Activated T-helper 1 cell treated with anti-CD3 and anti-CD28 coated beads, Interleukin-12 subunit alpha, Interleukin-12 subunit beta, Interleukin-2, Interleukin-4 antibody, amounts not matched to agents 30 ng/mL and 10 ng/mL and 1 ng/mL, durations not matched to agents 14 hours and 24 hours and 36 hours (primary cell): Measurements from ENCODE around the gene ARHGEF12. TPM values are rescaled to one million over a fixed set of nuclear protein-coding genes. Genes with fewer than 3 reads are reported as not detected.

Experiments
- DNase-seq: peaks from one replicate; pipeline ENCODE4 v3.0.0; 2021; ENCODE audit warnings: low spot score
- H3K27ac Mint-ChIP-seq: one replicate; pipeline ENCODE4 v1.8.0; 2021; ENCODE audit warnings: mild to moderate bottlenecking, mixed read lengths
- H3K27me3 Mint-ChIP-seq: one replicate; pipeline ENCODE4 v1.8.0; 2022; ENCODE audit warnings: mild to moderate bottlenecking, moderate library complexity, mixed read lengths; ENCODE audit not compliant: insufficient read depth
- H3K36me3 Mint-ChIP-seq: one replicate; pipeline ENCODE4 v1.8.0; 2021; ENCODE audit warnings: low read depth, mixed read lengths
- H3K4me1 Mint-ChIP-seq: one replicate; pipeline ENCODE4 v1.8.0; 2021; ENCODE audit warnings: low read depth, mixed read lengths
- H3K4me3 Mint-ChIP-seq: one replicate; pipeline ENCODE4 v1.8.0; 2021; ENCODE audit warnings: mild to moderate bottlenecking, moderate library complexity, mixed read lengths
- H3K9me3 Mint-ChIP-seq: one replicate; pipeline ENCODE4 v1.8.0; 2021; ENCODE audit warnings: mixed read lengths
- intact Hi-C: fragments of 100-400 bp; cut with micrococcal nuclease; formaldehyde crosslinking; loops from one replicate; pipeline ENCODE4 v1.15.1; 2024
- total RNA-seq: library from RNA; stranded (reverse); gene quantifications from 2 replicates; pipeline ENCODE4 v1.2.3, GENCODE V29; 2022

ARHGEF12 gene
- total RNA-seq, 1 donor from 2014 or later, result 26.0 TPM

- no peak for DNase-seq
- H3K9me3 Mint-ChIP-seq, result peaks cover 6% of the 10 kb centered on the region
- intact Hi-C loops, result loop anchor here (5.0 to 10.0 kb wide), 4 partner anchors 611 to 954 kb away; partner anchors contain the start of genes NECTIN1 and SC5D
- H3K4me3 Mint-ChIP-seq, result peak overlapping the region; percentile 96
- peaks cover 60% of the 10 kb centered on the region for H3K27me3 Mint-ChIP-seq
- H3K27ac Mint-ChIP-seq, result no peak overlapping the region
- peaks cover 50% of the 10 kb centered on the region for H3K4me1 Mint-ChIP-seq
- peaks cover 8% of the 10 kb centered on the region for H3K36me3 Mint-ChIP-seq
Measured at GRCh38 chr11:120338107-120338933, 2.1 kb downstream of the ARHGEF12 start.

GRCh38 chr11:120339394-120339890 lies 3.2 kb downstream of the ARHGEF12 start:
- H3K4me3 Mint-ChIP-seq, result peak overlapping the region; percentile 19
- peaks cover 60% of the 10 kb centered on the region for H3K27me3 Mint-ChIP-seq
- H3K36me3 Mint-ChIP-seq, result peaks cover 8% of the 10 kb centered on the region
- no peak overlapping the region for H3K27ac Mint-ChIP-seq
- peaks cover 6% of the 10 kb centered on the region for H3K9me3 Mint-ChIP-seq
- intact Hi-C loops, result loop anchor here (5.0 to 10.0 kb wide), 4 partner anchors 612 to 953 kb away; partner anchors contain the start of genes NECTIN1 and SC5D
- peaks cover 60% of the 10 kb centered on the region for H3K4me1 Mint-ChIP-seq
- no peak for DNase-seq

DNA sequence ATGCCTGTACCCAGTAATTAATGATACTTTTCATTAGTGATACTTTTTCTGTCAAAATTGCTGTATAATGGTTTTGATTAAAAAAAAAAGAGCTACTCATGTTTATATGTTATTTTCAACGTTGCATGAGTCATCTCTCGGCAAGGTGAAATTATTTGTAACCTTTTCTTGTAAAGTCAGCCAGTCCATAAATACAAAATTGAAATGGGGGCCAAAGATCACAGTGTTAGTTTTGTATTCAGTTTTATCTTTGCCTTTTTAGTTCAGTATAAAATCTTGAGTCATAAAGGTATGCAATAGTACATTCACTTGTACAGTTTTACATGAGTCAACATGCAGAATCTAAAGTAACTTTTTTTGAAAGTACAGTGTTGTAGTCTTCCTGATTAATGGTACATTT lies 4.3 kb downstream of the ARHGEF12 start:
- H3K27me3 Mint-ChIP-seq, result peaks cover 55% of the 10 kb centered on the region
- H3K9me3 Mint-ChIP-seq, result peaks cover 6% of the 10 kb centered on the region
- no peak for DNase-seq
- H3K27ac Mint-ChIP-seq, result no peak overlapping the region
- intact Hi-C loops, result loop anchor here (10.0 kb wide), 1 partner anchor 694 kb away; no protein-coding TSS in a partner anchor
- H3K4me3 Mint-ChIP-seq, result no peak overlapping the region
- H3K36me3 Mint-ChIP-seq, result peaks cover 8% of the 10 kb centered on the region
- H3K4me1 Mint-ChIP-seq, result peaks cover 62% of the 10 kb centered on the region

- intact Hi-C loops, result loop anchor here (10.0 kb wide), 1 partner anchor 693 kb away; no protein-coding TSS in a partner anchor
- peaks cover 8% of the 10 kb centered on the region for H3K36me3 Mint-ChIP-seq
- H3K27ac Mint-ChIP-seq, result no peak overlapping the region
- H3K4me3 Mint-ChIP-seq, result no peak overlapping the region
- peaks cover 63% of the 10 kb centered on the region for H3K4me1 Mint-ChIP-seq
- DNase-seq, result no peak
- peaks cover 64% of the 10 kb centered on the region for H3K27me3 Mint-ChIP-seq
- peaks cover 6% of the 10 kb centered on the region for H3K9me3 Mint-ChIP-seq
Measured at GRCh38 chr11:120342226-120342625, 6.0 kb downstream of the ARHGEF12 start.

DNA sequence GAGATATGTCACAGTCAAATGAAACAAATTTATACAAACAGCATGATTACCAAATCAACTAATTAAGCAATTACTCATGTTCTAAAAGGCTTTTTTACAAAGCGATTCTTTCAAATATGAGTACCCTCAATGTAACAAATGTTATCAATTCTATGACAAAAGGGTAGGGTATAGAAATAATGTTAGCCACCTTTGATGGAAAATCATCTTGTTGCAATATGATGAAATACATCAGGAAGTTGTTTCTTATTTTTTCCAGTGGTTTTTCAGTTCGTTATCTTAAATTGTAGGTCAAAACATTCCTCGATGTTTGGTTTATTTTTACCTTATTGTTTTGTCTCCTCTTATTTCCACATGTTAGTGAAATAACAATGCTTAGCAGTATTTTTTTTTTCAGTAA lies 6.5 kb downstream of the ARHGEF12 start:
- no peak overlapping the region for H3K27ac Mint-ChIP-seq
- DNase-seq, result no peak
- H3K9me3 Mint-ChIP-seq, result peaks cover 6% of the 10 kb centered on the region
- intact Hi-C loops, result loop anchor here (10.0 kb wide), 1 partner anchor 692 kb away; no protein-coding TSS in a partner anchor
- H3K36me3 Mint-ChIP-seq, result peaks cover 6% of the 10 kb centered on the region
- H3K4me3 Mint-ChIP-seq, result no peak overlapping the region
- H3K4me1 Mint-ChIP-seq, result peaks cover 60% of the 10 kb centered on the region
- H3K27me3 Mint-ChIP-seq, result peaks cover 64% of the 10 kb centered on the region

DNA sequence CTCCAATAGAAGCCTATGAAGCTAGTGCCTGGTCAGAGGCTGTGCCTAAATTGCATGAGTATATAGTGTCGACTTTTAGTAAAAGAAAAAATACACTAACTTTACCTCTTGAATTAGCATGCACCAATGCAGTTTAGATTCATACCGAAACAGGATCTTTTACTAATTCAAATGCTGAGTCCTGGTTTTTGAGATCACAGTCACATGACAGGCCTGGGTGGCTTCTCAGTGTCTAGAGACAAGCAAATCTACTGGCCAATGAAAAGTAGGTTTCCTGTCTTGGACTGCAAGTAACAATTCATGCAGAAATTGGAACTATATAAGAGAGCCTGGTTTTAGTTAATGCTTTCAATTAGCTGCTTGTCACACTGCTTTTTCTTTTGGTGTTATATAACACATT lies 7.2 kb downstream of the ARHGEF12 start:
- Mint-ChIP-seq H3K9me3 (peaks cover 6% of the 10 kb centered on the region), H3K4me3 (no peak overlapping the region), H3K27ac (no peak overlapping the region), H3K36me3 (peaks cover 6% of the 10 kb centered on the region), H3K27me3 (peaks cover 63% of the 10 kb centered on the region), H3K4me1 (peaks cover 55% of the 10 kb centered on the region)
- intact Hi-C loops, result loop anchor here (10.0 kb wide), 1 partner anchor 691 kb away; no protein-coding TSS in a partner anchor
- DNase-seq, result no peak

- peaks cover 60% of the 10 kb centered on the region for H3K27me3 Mint-ChIP-seq
- peaks cover 6% of the 10 kb centered on the region for H3K36me3 Mint-ChIP-seq
- intact Hi-C loops, result loop anchor here (1.0 to 10.0 kb wide), 3 partner anchors 8 to 690 kb away; partner anchors contain the start of gene ARHGEF12
- DNase-seq, result peak; percentile 71
- peaks cover 6% of the 10 kb centered on the region for H3K9me3 Mint-ChIP-seq
- H3K4me1 Mint-ChIP-seq, result peaks cover 51% of the 10 kb centered on the region
- H3K27ac Mint-ChIP-seq, result peak overlapping the region; percentile 81
- H3K4me3 Mint-ChIP-seq, result peak overlapping the region; percentile 74
Measured at GRCh38 chr11:120344302-120345004, 8.2 kb downstream of the ARHGEF12 start.

- peaks cover 4% of the 10 kb centered on the region for H3K36me3 Mint-ChIP-seq
- DNase-seq, result no peak
- intact Hi-C loops, result loop anchor here (10.0 kb wide), 1 partner anchor 689 kb away; no protein-coding TSS in a partner anchor
- H3K9me3 Mint-ChIP-seq, result peaks cover 6% of the 10 kb centered on the region
- peaks cover 42% of the 10 kb centered on the region for H3K4me1 Mint-ChIP-seq
- H3K27me3 Mint-ChIP-seq, result peaks cover 57% of the 10 kb centered on the region
- no peak overlapping the region for H3K4me3 Mint-ChIP-seq
- no peak overlapping the region for H3K27ac Mint-ChIP-seq
Measured at GRCh38 chr11:120346233-120346632, 10.0 kb downstream of the ARHGEF12 start.

GRCh38 chr11:120350637-120351036 lies 14.4 kb downstream of the ARHGEF12 start:
- peaks cover 56% of the 10 kb centered on the region for H3K27me3 Mint-ChIP-seq

DNA sequence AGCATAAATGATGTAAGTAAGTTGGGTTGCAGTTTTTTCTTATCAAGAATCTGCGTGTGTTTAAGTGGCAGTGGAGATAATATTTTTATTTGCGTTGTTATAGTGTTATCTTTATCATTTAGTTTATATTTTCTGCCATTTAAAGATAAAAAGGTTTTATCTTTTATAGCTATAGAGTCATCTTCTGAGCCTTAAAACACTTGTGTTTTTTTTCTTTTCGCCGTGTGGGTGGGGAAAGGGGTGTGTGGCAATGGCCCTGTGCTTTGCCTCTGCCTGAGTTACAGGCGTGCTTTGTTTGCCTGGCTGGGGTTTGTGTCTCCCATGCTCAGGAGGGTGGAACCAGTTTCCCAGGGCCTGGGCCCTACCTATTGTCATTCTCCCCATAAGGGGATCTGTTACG lies 16.2 kb downstream of the ARHGEF12 start:
- DNase-seq, result no peak
- peaks cover 50% of the 10 kb centered on the region for H3K27me3 Mint-ChIP-seq
- intact Hi-C loops, result no loop called here
- H3K27ac Mint-ChIP-seq, result no peak overlapping the region
- no peaks in the 10 kb centered on the region for H3K36me3 Mint-ChIP-seq
- peaks cover 5% of the 10 kb centered on the region for H3K4me1 Mint-ChIP-seq
- no peak overlapping the region for H3K4me3 Mint-ChIP-seq
- H3K9me3 Mint-ChIP-seq, result no peaks in the 10 kb centered on the region

More at GRCh38 chr11:120350637-120351036, 14.4 kb downstream of the ARHGEF12 start:
- H3K36me3 Mint-ChIP-seq, result no peaks in the 10 kb centered on the region
- intact Hi-C loops, result no loop called here
- H3K4me1 Mint-ChIP-seq, result peaks cover 13% of the 10 kb centered on the region
- no peak overlapping the region for H3K4me3 Mint-ChIP-seq
- no peak overlapping the region for H3K27ac Mint-ChIP-seq
- no peaks in the 10 kb centered on the region for H3K9me3 Mint-ChIP-seq
- DNase-seq, result no peak

DNA sequence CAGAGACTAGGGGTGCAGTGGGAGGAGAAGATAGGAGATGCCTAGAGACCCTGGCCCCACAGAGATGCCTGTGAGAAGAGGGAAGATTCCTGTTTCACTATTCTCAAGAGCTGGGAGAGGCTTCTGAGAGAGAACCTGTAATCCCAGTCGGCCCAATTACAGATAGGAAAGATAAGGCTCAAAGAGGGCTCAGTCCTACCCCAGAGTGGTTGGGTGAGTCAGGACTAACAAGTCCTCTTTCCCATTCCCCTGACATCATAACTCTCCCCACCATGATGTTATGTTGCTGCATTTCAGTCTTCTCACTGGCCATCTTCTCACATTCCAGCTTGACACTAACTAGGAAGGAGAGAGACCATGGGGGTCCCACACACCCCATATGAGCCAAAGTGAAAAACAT lies 17.9 kb downstream of the ARHGEF12 start:
- H3K27me3 Mint-ChIP-seq, result peaks cover 44% of the 10 kb centered on the region
- no peak overlapping the region for H3K4me3 Mint-ChIP-seq
- no peaks in the 10 kb centered on the region for H3K36me3 Mint-ChIP-seq
- no peak for DNase-seq
- H3K9me3 Mint-ChIP-seq, result no peaks in the 10 kb centered on the region
- H3K27ac Mint-ChIP-seq, result no peak overlapping the region
- peaks cover 5% of the 10 kb centered on the region for H3K4me1 Mint-ChIP-seq
- intact Hi-C loops, result no loop called here

DNA sequence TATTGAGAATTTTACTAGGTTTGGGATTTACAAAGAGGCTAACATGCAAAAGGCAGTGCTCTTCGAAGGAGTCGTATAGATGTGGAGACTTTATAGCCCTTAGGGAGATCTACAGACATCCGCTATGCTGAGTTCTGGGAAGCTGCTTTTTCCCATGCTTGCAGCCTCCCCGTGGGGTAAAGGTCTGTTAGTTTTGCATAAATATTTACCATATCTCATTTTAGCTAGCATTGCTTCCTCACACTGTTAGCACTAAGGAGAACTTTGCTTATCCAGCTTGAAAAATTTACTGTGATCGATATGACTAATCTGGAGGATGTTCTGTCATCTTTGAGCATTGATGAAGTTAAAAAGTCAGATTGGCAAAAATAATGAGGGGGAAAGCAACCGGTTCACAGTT lies 18.6 kb downstream of the ARHGEF12 start:
- H3K27ac Mint-ChIP-seq, result no peak overlapping the region
- no peak overlapping the region for H3K4me3 Mint-ChIP-seq
- H3K4me1 Mint-ChIP-seq, result peaks cover 5% of the 10 kb centered on the region
- no peak for DNase-seq
- no peaks in the 10 kb centered on the region for H3K9me3 Mint-ChIP-seq
- intact Hi-C loops, result no loop called here
- no peaks in the 10 kb centered on the region for H3K36me3 Mint-ChIP-seq
- peaks cover 38% of the 10 kb centered on the region for H3K27me3 Mint-ChIP-seq
